Right atrium auricular region (tissue), 2 donors: ENCODE measurements around the gene MADD. TPM values are rescaled to one million over a fixed set of nuclear protein-coding genes. Genes with fewer than 3 reads are reported as not detected.
A peak's percentile ranks its signal among the peaks of the same experiment; 100 is the strongest.

Experiments
- DNase-seq: peaks from one replicate; pipeline ENCODE4 v3.0.0-alpha.2; 2019; ENCODE audit warnings: low spot score
- H3K27ac ChIP-seq, 2 donors: fragments of 200-600 bp; sonication (generic); 1 replicate in 1 of 2; 2 replicates in 1 of 2; pipeline ENCODE4 v1.5.1; 2016 to 2019
- H3K27me3 ChIP-seq, 2 donors: fragments of 200-600 bp; sonication (generic); one replicate each; pipeline versions ENCODE4 v1.5.1 to v1.6.0; 2017 to 2019
- H3K36me3 ChIP-seq: fragments of 200-600 bp; sonication (generic); one replicate; pipeline ENCODE4 v1.5.1; 2016
- H3K4me1 ChIP-seq, 2 donors: fragments of 200-600 bp; sonication (generic); one replicate each; pipeline versions ENCODE4 v1.5.1 to v1.6.0; 2017 to 2019
- H3K4me3 ChIP-seq, 2 donors: fragments of 200-600 bp; sonication (generic); 1 replicate in 1 of 2; 2 replicates in 1 of 2; pipeline ENCODE4 v1.5.1; 2017 to 2019; ENCODE audit warnings: mild to moderate bottlenecking in 1 of 2, moderate library complexity in 1 of 2
- H3K9me3 ChIP-seq, 2 donors: fragments of 200-600 bp; sonication (generic); one replicate each; pipeline ENCODE4 v1.5.1; 2019
- total RNA-seq, 2 donors: library from RNA; depleted of rRNA; stranded (reverse); fragments of >200 nt; gene quantifications; one replicate each; pipeline ENCODE4 v1.1.0, GENCODE V29; 2016
- TF ChIP-seq, protein P1 (sequence below), 2 donors: fragments of 200-600 bp; sonication (generic); IDR thresholded peaks; one replicate each; pipeline ENCODE4 v1.5.1; 2019; ENCODE audit warnings: antibody characterized with exemption in 2 of 2

Gene MADD
- total RNA-seq, 2 donors from 2014 or later, result 28.2 to 49.8 TPM

- Histone ChIP-seq H3K4me1 (peaks cover 0 to 28% of the 10 kb centered on the region in 2 donors), H3K27me3 (no peaks in the 10 kb centered on the region), H3K36me3 (peaks cover 51% of the 10 kb centered on the region), H3K4me3 (no peak overlapping the region), H3K27ac (no peak overlapping the region), H3K9me3 (no peaks in the 10 kb centered on the region)
- TF ChIP-seq, protein P1, sequence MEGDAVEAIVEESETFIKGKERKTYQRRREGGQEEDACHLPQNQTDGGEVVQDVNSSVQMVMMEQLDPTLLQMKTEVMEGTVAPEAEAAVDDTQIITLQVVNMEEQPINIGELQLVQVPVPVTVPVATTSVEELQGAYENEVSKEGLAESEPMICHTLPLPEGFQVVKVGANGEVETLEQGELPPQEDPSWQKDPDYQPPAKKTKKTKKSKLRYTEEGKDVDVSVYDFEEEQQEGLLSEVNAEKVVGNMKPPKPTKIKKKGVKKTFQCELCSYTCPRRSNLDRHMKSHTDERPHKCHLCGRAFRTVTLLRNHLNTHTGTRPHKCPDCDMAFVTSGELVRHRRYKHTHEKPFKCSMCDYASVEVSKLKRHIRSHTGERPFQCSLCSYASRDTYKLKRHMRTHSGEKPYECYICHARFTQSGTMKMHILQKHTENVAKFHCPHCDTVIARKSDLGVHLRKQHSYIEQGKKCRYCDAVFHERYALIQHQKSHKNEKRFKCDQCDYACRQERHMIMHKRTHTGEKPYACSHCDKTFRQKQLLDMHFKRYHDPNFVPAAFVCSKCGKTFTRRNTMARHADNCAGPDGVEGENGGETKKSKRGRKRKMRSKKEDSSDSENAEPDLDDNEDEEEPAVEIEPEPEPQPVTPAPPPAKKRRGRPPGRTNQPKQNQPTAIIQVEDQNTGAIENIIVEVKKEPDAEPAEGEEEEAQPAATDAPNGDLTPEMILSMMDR (IDR thresholded peaks at IDR 0.05), result no peak
- no peak for DNase-seq
Observed at GRCh38 chr11:47245611-47246357, 24.1 kb upstream of the MADD start.

GRCh38 chr11:47247502-47247901, 22.4 kb upstream of the MADD start:
- no peak overlapping the region for H3K27ac ChIP-seq
- no peaks in the 10 kb centered on the region for H3K9me3 ChIP-seq
- peaks cover 0 to 28% of the 10 kb centered on the region in 2 donors for H3K4me1 ChIP-seq
- TF ChIP-seq, protein P1 (IDR thresholded peaks at IDR 0.05), result no peak
- peak overlapping the region in 1 of 2 donors; percentile 69 for H3K4me3 ChIP-seq
- H3K27me3 ChIP-seq, result no peaks in the 10 kb centered on the region
- no peak for DNase-seq
- peaks cover 34% of the 10 kb centered on the region for H3K36me3 ChIP-seq

DNA sequence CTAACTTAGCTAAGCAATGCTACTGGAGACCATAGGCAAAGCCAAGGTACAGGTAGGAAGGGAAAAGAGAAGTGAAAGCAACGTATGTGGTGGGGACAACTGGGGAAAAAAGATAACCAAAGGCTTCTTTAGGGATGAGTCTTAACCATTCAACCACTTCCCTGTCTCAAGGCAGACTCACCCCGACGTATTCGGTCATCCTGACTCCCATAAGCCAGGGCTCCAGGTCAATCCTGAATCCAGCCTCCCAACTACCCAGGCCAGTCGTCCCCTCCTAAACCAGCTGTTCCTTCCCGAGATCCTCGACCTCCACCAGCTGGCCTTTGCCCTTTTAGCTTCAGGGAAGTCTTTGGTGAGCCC, 21.6 kb upstream of the MADD start:
- H3K4me1 ChIP-seq, result peaks cover 0 to 28% of the 10 kb centered on the region in 2 donors
- peak overlapping the region; percentile 85 to 87 for H3K27ac ChIP-seq
- peak overlapping the region; percentile 69 for H3K4me3 ChIP-seq
- TF ChIP-seq, protein P1 (IDR thresholded peaks at IDR 0.05), result no peak
- H3K27me3 ChIP-seq, result no peaks in the 10 kb centered on the region
- DNase-seq, result no peak
- no peaks in the 10 kb centered on the region for H3K9me3 ChIP-seq
- peaks cover 26% of the 10 kb centered on the region for H3K36me3 ChIP-seq

GRCh38 chr11:47248664-47249377, 21.1 kb upstream of the MADD start, which contains the start of gene ACP2:
TSS of gene ACP2 (minus strand) at chr11:47248814. CDS start at chr11:47248789, 25 bp downstream.
- peak within 1 kb of the TSS; percentile 69 for H3K4me3 ChIP-seq
- H3K4me1 ChIP-seq, result peaks cover 0 to 33% of the 10 kb centered on the region in 2 donors
- H3K27me3 ChIP-seq, result no peaks in the 10 kb centered on the region
- peak; percentile 96 for DNase-seq
- H3K9me3 ChIP-seq, result no peaks in the 10 kb centered on the region
- TF ChIP-seq, protein P1 (IDR thresholded peaks at IDR 0.05), result no peak
- peaks cover 21% of the 10 kb centered on the region for H3K36me3 ChIP-seq
- H3K27ac ChIP-seq, result peak within 1 kb of the TSS; percentile 85 to 87

DNA sequence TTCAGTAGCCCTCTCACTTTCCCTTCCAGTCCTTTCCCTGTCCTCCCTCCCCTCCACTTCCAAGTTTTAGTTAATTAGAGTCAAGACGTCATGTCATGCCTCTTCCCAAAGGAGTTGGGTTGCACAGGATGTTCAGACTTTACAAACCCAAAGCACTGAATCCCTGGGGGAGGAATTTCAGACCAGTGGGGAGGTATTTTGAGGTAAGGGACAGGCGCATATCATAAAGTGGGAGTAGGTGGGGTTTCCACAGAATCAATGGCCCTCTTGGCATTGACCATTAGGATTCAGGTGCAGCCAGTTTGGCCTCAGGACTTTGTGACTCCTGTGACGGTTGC, 20.6 kb upstream of the MADD start:
- Histone ChIP-seq H3K27me3 (no peaks in the 10 kb centered on the region), H3K4me1 (peaks cover 0 to 39% of the 10 kb centered on the region in 2 donors), H3K36me3 (peaks cover 16% of the 10 kb centered on the region), H3K27ac (peak overlapping the region; percentile 85 to 87), H3K4me3 (peak overlapping the region; percentile 69), H3K9me3 (no peaks in the 10 kb centered on the region)
- TF ChIP-seq, protein P1 (IDR thresholded peaks at IDR 0.05), result no peak
- DNase-seq, result no peak
